Breast epithelium (tissue), 4 donors: ENCODE data around the gene RGR. TPM values are rescaled to one million over a fixed set of nuclear protein-coding genes. Genes with fewer than 3 reads are reported as not detected.

Experiments
- DNase-seq, 2 donors: peaks; one replicate each; pipeline ENCODE4 v3.0.0-alpha.2; 2019; ENCODE audit warnings: low spot score in 2 of 2
- H3K27ac ChIP-seq, 2 donors: fragments of 200-600 bp; sonication (generic) in 1 of 2; one replicate each; pipeline ENCODE4 v1.5.1; 2016 to 2019; ENCODE audit warnings: mild to moderate bottlenecking in 1 of 2
- H3K27me3 ChIP-seq, 2 donors: fragments of 200-600 bp; sonication (generic) in 1 of 2; one replicate each; pipeline versions ENCODE4 v1.5.1 to v1.6.0; 2017 to 2019; ENCODE audit warnings: control low read depth in 1 of 2, mild to moderate bottlenecking in 1 of 2
- H3K36me3 ChIP-seq: fragments of 200-600 bp; one replicate; pipeline ENCODE4 v1.5.1; 2019
- H3K4me1 ChIP-seq, 2 donors: fragments of 200-600 bp; sonication (generic); one replicate each; pipeline ENCODE4 v1.5.1; 2016 to 2019; ENCODE audit warnings: control low read depth in 1 of 2
- H3K4me3 ChIP-seq, 3 donors: fragments of 200-600 bp; sonication (generic); 1 replicate in 2 of 3; 2 replicates in 1 of 3; pipeline ENCODE4 v1.5.1; 2016 to 2019; ENCODE audit warnings: mild to moderate bottlenecking in 3 of 3, moderate library complexity in 2 of 3
- H3K9me3 ChIP-seq, 2 donors: fragments of 200-600 bp; sonication (generic) in 1 of 2; one replicate each; pipeline ENCODE4 v1.5.1; 2016 to 2019; ENCODE audit warnings: control low read depth in 1 of 2
- POLR2A ChIP-seq: fragments of 450-650 bp; IDR thresholded peaks from one replicate; pipeline ENCODE4 v1.6.1; 2016; ENCODE audit warnings: antibody characterized with exemption, mild to moderate bottlenecking, moderate library complexity
- POLR2AphosphoS5 ChIP-seq, 3 donors: sonication (generic); formaldehyde crosslinking; IDR thresholded peaks; one replicate each; pipeline ENCODE4 v1.6.1; 2017; ENCODE audit warnings: antibody characterized with exemption in 3 of 3
- intact Hi-C: fragments of 100-400 bp; cut with DNase I; formaldehyde crosslinking; loops from one replicate; pipeline ENCODE4 v1.15.1; 2023; ENCODE audit warnings: low total_unique reads
- total RNA-seq, 3 donors: library from RNA; depleted of rRNA; stranded (reverse); fragments of >200 nt; gene quantifications; one replicate each; pipeline ENCODE4 v1.1.0, GENCODE V29; 2016
- TF ChIP-seq, protein P1 (sequence below), 3 donors: fragments of 450-650 bp; IDR thresholded peaks; one replicate each; pipeline ENCODE4 v1.5.1; 2016 to 2017; ENCODE audit warnings: antibody characterized with exemption in 3 of 3, mild to moderate bottlenecking in 3 of 3, moderate library complexity in 3 of 3

The RGR gene
- total RNA-seq, 3 donors from 2014 or later: 0.33 to 0.96 (median 0.59) TPM

DNA sequence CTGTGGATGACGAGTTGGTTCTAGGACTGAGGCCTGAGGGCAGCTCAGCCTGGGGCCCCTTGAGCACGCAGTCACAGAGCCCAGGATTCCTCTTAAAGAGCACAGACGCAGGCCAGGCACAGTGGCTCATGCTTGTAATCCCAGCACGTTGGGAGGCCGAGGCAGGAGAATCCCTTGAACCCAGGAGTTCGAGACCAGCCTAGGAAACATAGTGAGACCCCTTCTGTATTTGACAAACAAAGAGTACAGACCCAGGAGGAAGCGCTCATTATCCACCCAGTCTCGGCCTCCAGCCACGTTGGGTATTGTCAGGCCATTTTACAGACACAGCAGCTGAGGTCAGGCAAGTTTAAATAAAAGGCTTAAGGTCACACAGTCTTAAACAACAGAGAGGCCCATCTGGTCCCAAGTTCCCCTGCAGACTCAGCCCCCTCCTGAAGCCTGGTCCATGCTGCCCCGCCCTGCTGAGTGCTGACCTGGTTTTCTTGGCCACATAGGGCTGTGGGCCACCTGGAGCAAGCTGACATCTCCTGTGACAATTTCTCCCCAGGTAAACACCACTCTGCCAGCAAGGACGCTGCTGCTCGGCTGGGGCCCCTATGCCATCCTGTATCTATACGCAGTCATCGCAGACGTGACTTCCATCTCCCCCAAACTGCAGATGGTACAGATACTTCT is 12.6 kb downstream of the RGR start:
- Histone ChIP-seq H3K27ac (no peak overlapping the region), H3K4me3 (peak overlapping the region in 1 of 3 donors; percentile 19), H3K9me3 (no peaks in the 10 kb centered on the region), H3K27me3 (no peaks in the 10 kb centered on the region), H3K4me1 (no peaks in the 10 kb centered on the region), H3K36me3 (no peaks in the 10 kb centered on the region)
- intact Hi-C loops: no loop called here
- peak in 1 of 2 donors; percentile 33 for DNase-seq
- TF ChIP-seq POLR2A (no peak), POLR2AphosphoS5 (IDR thresholded peaks at IDR 0.05) (no peak)
- TF ChIP-seq, protein P1, sequence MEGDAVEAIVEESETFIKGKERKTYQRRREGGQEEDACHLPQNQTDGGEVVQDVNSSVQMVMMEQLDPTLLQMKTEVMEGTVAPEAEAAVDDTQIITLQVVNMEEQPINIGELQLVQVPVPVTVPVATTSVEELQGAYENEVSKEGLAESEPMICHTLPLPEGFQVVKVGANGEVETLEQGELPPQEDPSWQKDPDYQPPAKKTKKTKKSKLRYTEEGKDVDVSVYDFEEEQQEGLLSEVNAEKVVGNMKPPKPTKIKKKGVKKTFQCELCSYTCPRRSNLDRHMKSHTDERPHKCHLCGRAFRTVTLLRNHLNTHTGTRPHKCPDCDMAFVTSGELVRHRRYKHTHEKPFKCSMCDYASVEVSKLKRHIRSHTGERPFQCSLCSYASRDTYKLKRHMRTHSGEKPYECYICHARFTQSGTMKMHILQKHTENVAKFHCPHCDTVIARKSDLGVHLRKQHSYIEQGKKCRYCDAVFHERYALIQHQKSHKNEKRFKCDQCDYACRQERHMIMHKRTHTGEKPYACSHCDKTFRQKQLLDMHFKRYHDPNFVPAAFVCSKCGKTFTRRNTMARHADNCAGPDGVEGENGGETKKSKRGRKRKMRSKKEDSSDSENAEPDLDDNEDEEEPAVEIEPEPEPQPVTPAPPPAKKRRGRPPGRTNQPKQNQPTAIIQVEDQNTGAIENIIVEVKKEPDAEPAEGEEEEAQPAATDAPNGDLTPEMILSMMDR (IDR thresholded peaks at IDR 0.05): no peak

DNA sequence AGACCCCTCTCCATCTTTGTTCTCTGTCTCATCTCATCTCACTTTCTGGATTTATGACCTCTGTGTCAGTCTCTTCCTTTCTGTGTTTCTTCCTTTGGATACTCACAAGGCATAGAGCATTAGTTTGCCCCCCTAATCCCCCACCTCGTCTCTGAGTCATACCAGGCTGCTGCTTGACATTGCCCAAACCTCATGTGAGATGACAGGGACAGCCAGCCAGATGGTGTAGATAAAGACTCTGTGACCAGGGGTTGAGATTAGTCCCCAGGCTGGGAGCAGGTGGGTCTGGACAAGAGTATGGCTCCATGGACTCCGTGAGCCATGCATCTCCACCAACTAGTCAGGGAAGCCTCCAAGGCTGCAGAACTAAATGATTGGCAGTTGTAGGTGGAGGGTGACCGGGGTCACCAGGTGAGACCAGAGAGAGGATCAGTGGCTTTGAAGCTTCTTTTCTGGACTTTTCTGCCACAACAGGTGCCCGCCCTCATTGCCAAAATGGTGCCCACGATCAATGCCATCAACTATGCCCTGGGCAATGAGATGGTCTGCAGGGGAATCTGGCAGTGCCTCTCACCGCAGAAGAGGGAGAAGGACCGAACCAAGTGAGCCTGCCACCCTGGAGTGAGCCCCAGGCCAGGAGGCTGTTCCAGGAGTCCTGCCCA is 13.3 kb downstream of the RGR start:
- TF ChIP-seq POLR2A (no peak), POLR2AphosphoS5 (IDR thresholded peaks at IDR 0.05) (no peak)
- TF ChIP-seq, protein P1 (IDR thresholded peaks at IDR 0.05): no peak
- H3K27me3 ChIP-seq: no peaks in the 10 kb centered on the region
- no peaks in the 10 kb centered on the region for H3K36me3 ChIP-seq
- H3K4me3 ChIP-seq: no peak overlapping the region
- intact Hi-C loops: no loop called here
- no peaks in the 10 kb centered on the region for H3K4me1 ChIP-seq
- no peak overlapping the region for H3K27ac ChIP-seq
- DNase-seq: peak in 1 of 2 donors; percentile 20
- no peaks in the 10 kb centered on the region for H3K9me3 ChIP-seq

DNA sequence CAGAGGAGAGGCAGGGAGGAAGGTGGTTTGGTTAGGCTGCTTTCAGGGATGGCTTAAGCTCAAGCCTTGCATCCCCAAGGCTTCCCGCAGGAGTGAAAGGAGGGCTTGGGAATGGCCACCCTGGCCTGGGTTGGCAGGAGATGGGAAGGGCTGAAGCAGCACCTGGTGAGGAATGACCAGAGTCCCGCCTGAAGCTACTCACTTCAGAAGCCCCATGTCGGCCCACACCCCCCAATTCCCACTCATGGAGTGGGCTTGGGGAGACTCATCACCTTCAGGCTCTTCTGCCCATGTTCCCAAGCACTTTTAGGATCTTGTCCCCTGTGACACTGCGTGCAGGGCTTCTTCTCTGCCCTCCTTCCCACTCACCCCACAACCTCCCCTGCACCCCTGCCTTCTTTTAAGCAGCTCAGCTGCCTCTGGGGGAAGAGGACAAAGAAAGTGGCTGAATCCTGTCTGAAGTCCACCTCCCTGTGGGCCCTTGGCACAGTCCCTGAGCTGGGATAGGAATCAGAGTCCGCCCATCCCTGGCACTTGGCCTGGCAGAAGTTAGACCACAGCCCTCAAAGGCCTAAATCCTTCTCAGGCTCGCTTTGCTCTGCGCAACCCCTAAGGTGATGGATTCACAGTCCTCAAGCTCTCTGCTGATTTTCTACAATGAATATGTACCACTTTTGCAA is 16.5 kb downstream of the RGR start:
- no peaks in the 10 kb centered on the region for H3K4me1 ChIP-seq
- intact Hi-C loops: no loop called here
- H3K9me3 ChIP-seq: no peaks in the 10 kb centered on the region
- no peak overlapping the region for H3K27ac ChIP-seq
- no peak for DNase-seq
- TF ChIP-seq POLR2AphosphoS5 (IDR thresholded peaks at IDR 0.05) (no peak), POLR2A (no peak)
- H3K36me3 ChIP-seq: no peaks in the 10 kb centered on the region
- H3K4me3 ChIP-seq: no peak overlapping the region
- no peaks in the 10 kb centered on the region for H3K27me3 ChIP-seq

DNA sequence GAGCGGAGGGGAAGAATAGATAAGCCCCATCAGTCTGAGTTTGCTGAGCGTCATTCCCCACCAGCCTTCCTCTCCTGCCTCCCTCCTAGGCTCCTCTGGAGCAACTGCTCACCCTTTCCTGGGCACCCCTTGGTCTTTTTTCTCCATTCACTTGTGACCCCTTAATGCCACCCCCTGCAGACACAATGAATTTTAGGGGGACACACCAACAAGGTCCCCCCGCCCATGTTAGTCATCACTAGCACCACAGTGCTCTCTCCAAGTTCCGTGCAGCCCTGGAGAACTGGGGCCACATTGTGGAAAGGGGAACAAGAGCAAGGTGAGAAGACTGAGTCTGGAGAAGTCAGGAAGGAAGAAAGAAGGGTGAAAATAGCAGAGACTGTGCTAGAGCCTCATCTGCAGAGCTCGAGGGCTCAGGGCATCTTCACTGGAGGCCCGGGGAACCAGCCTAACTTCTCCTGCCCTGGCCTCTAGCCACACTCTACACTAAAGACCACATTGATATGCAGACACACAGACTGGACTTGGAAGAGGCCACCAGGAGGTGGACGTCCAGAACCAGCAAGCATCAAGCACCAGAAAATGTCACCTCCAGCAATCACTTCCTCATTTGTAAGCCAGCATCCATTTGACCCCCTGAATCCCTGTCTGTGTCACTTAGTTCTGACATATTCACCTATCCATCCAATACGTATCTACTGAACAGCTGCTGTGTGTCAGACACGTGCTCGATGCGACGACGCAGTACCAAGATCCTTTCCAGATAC is 17.5 kb downstream of the RGR start:
- TF ChIP-seq, protein P1 (IDR thresholded peaks at IDR 0.05): no peak
- TF ChIP-seq POLR2AphosphoS5 (IDR thresholded peaks at IDR 0.05) (no peak), POLR2A (no peak)

DNA sequence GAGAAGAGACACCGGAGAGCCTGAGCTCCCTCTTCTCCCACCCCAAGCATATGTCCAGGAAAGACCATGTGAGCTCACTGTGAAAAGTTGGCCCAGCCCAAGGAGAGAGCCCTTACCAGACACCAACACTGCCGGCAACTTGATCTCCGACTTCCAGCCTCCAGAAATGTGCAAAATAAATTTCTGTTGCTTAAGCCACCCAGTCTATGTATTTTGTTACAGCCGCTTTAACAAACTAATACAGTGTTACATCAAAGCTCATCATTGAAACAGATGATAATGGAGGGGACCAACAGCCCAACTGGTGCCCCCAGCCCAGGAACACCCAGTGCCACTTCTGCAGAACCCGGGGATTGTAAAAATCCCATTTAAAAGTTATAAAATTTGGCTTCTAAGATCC is 18.9 kb downstream of the RGR start:
- Histone ChIP-seq H3K36me3 (no peaks in the 10 kb centered on the region), H3K4me3 (no peak overlapping the region), H3K27me3 (no peaks in the 10 kb centered on the region), H3K4me1 (no peaks in the 10 kb centered on the region), H3K9me3 (no peaks in the 10 kb centered on the region), H3K27ac (no peak overlapping the region)
- no peak for TF ChIP-seq POLR2A
- no peak for TF ChIP-seq POLR2AphosphoS5 (IDR thresholded peaks at IDR 0.05)
- TF ChIP-seq, protein P1 (IDR thresholded peaks at IDR 0.05): no peak
- no peak for DNase-seq
- intact Hi-C loops: no loop called here

More for the DNA sequence above, 17.5 kb downstream of the RGR start:
- Histone ChIP-seq H3K4me3 (no peak overlapping the region), H3K36me3 (no peaks in the 10 kb centered on the region), H3K4me1 (no peaks in the 10 kb centered on the region), H3K27ac (no peak overlapping the region), H3K27me3 (no peaks in the 10 kb centered on the region), H3K9me3 (no peaks in the 10 kb centered on the region)
- intact Hi-C loops: no loop called here
- peak in 1 of 2 donors; percentile 6 for DNase-seq
